Measurements from ENCODE around the gene STUM. TPM values are rescaled to one million over a fixed set of nuclear protein-coding genes. Genes with fewer than 3 reads are reported as not detected.

Gene STUM
- total and polyA plus RNA-seq, 10 of the 15 experiments (the other 5 are each of a cell fraction or from before 2014, with no cell fraction given), result under 0.01 to 0.15 (median 0.09) TPM; not detected in 5

- H3K27me3 ChIP-seq (replicated peaks in 1 of 2; ENCODE audit: control insufficient read depth in 2 of 2, insufficient read depth in 2 of 2, low read length in 1 of 2), result no peaks in the 10 kb centered on the region
- ATAC-seq, result no peak; the same call in 1 of the 3 replicates
- ChIA-PET POLR2A (interaction anchor here (0.8 to 2.7 kb wide), 7 partner anchors 9 to 58 kb away, joined by 3 to 14 read pairs (median 5); no protein-coding TSS in a partner anchor), CTCF (interaction anchor here (0.8 to 4.1 kb wide), 15 partner anchors 8 to 183 kb away, joined by 3 to 27 read pairs (median 6); partner anchors contain the start of gene ITPKB), SMC1A (ENCODE audit: uncharacterized antibody, unreplicated experiment) (interaction anchor here (0.8 to 4.0 kb wide), 8 partner anchors 9 to 128 kb away, joined by 3 to 18 read pairs (median 6); no protein-coding TSS in a partner anchor), RAD21 (ENCODE audit: unreplicated experiment) (interaction anchor here (0.7 to 3.5 kb wide), 16 partner anchors 9 to 295 kb away, joined by 3 to 26 read pairs (median 8); partner anchors contain the start of genes COQ8A and ITPKB)
- H3K4me3 ChIP-seq, result 0 out of 2 replicates have a peak overlapping the region, but pooled peaks have one; percentile 37
- in situ Hi-C loops (cut with MboI) (no loop called here), intact Hi-C loops (cut with micrococcal nuclease; ENCODE audit: unreplicated experiment) (loop anchor here (1.0 kb wide), 1 partner anchor 18 kb away; no protein-coding TSS in a partner anchor)
- peaks cover 27% of the 10 kb centered on the region for H3K4me1 ChIP-seq (ENCODE audit: control insufficient read depth, insufficient read depth, low read length)
- 0 out of 2 replicates have a peak overlapping the region, but pooled peaks have one; percentile 20 for H2AFZ ChIP-seq (ENCODE audit: control insufficient read depth, low read depth, low read length)
- 60% methylated on average over 10 of the region's 10 CpGs for WGBS (ENCODE audit: insufficient coverage, insufficient replicate concordance, low lambda C conversion rate, missing lambda C conversion rate)
- H3K27ac ChIP-seq (ENCODE audit: control insufficient read depth, insufficient read depth), result peak overlapping the region; percentile 39; the same call in 1 of the 2 replicates
- no peak for DNase-seq (ENCODE audit: low read depth, low spot score)
- no peaks in the 10 kb centered on the region for H4K20me1 ChIP-seq (ENCODE audit: control insufficient read depth, insufficient read depth)
- peak overlapping the region; percentile 72 for H3K4me2 ChIP-seq (ENCODE audit: control insufficient read depth, insufficient read depth)
- peaks cover 12 to 32% of the 10 kb centered on the region in 2 experiments; a peak in 3 of 4 replicates for H3K36me3 ChIP-seq (ENCODE audit: control insufficient read depth in 2 of 2, insufficient read depth in 2 of 2, low read length in 1 of 2)
- H3K9me3 ChIP-seq (replicated peaks; ENCODE audit: control insufficient read depth, insufficient read depth, low read length), result no peaks in the 10 kb centered on the region
- H3K9ac ChIP-seq (ENCODE audit: control insufficient read depth, insufficient read depth, low read length), result no peak overlapping the region
- no peaks in the 10 kb centered on the region; the same call in 1 of the 2 replicates for H3K79me2 ChIP-seq (ENCODE audit: control insufficient read depth, insufficient read depth, low read length)
- TF ChIP-seq YY1 (IDR thresholded peaks at IDR 0.05; ENCODE audit: low read depth, low read length), result 0 out of 2 replicates have a peak, but pooled peaks have one; percentile 2
- no peak for TF ChIP-seq TCF7 (IDR thresholded peaks at IDR 0.05; ENCODE audit: borderline replicate concordance)
- TF ChIP-seq ZNF384 (IDR thresholded peaks at IDR 0.05; ENCODE audit: borderline replicate concordance, low read depth, low read length), result no peak
- TF ChIP-seq SUZ12 (IDR thresholded peaks at IDR 0.05; ENCODE audit: unreplicated experiment), result no peak
- TF ChIP-seq SPI1 (IDR thresholded peaks at IDR 0.05; ENCODE audit: borderline replicate concordance, insufficient read depth, low read depth, low read length), result no peak
- no peak for TF ChIP-seq IRF3 (IDR thresholded peaks at IDR 0.05)
- TF ChIP-seq NR2F1 (conservative IDR thresholded peaks at IDR 0.05), result no peak
- TF ChIP-seq CREB1 (IDR thresholded peaks at IDR 0.05; ENCODE audit: low read depth), result no peak
- no peak for TF ChIP-seq MYB (IDR thresholded peaks at IDR 0.05; ENCODE audit: borderline replicate concordance, low read depth, low read length)
- 0 out of 2 replicates have a peak, but pooled peaks have one; percentile 21 for TF ChIP-seq IKZF1 (conservative IDR thresholded peaks at IDR 0.05)
- TF ChIP-seq PAX8 (IDR thresholded peaks at IDR 0.05), result no peak
- TF ChIP-seq NRF1 (conservative IDR thresholded peaks at IDR 0.05; ENCODE audit: low read depth, low read length), result no peak
- no peak for TF ChIP-seq KLF5 (IDR thresholded peaks at IDR 0.05; ENCODE audit: partially characterized antibody)
- no TSS peak for BruUV-seq (replicated peaks)
- no peak for FAIRE-seq
Observed at GRCh38 chr1:226644541-226645176, 96.1 kb downstream of the STUM start.
